ENCODE data around the gene LGALS8.

The LGALS8 gene

DNA sequence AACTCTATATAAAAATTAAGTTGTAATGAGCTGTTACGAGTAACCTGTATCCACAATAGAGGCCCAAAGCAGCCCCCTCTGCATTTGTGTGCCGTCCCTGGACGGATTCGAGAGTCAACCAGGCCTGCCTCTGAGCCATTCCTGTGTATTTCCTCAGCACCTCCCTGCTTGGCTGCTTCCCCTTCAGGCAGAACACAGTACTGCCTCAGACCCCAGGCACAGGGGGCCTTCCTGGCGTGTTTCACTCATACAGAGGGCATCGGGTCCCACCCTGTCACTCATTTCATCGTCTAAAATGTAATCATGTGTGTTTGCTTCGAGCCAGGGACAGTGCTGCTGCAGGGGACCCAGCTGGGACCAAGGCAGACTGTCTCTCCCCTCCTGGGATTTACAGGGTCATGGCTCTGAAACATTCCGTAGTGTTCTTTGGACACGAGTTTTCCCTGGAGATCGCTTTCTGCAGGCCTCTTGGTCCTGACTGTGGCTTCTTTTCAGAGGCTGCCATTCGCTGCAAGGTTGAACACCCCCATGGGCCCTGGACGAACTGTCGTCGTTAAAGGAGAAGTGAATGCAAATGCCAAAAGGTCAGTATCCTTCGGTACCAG, 19.4 kb downstream of the LGALS8 start:
- Mint-ChIP-seq H3K4me3 (no peak overlapping the region), H3K27ac (no peak overlapping the region), H3K9me3 (no peaks in the 10 kb centered on the region), H3K27me3 (ENCODE audit: low read depth) (no peaks in the 10 kb centered on the region), H3K36me3 (ENCODE audit: low read depth) (peaks cover 69% of the 10 kb centered on the region), H3K4me1 (ENCODE audit: low read depth) (peaks cover 19% of the 10 kb centered on the region)

DNA sequence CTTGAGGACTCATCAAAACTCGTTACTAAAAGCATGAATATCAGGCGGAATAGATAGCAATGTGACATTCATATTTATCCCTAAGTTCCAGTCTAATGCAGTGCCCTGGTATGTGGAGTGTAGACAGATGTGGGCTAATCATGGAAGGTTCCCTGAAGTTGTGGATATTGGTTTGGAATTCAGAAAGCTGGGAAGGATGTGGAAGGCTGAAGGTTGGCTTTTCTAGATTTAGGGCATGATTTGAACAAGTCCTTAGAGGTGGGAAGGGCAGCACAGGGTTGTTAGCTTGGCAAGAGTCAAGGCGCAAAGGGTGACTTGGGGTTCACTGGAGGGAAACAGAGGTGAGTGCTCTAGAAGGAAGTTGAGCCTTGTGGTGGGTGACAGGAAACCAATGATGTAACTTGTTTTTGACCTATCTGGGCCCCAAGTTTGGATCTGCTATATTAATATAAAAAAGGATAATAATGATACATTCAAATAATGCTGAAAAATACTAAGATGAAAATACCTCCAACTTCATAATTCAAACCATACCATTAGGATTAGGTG, 21.9 kb downstream of the LGALS8 start:
- Mint-ChIP-seq H3K27me3 (ENCODE audit: low read depth) (no peaks in the 10 kb centered on the region), H3K4me1 (ENCODE audit: low read depth) (peaks cover 19% of the 10 kb centered on the region), H3K36me3 (ENCODE audit: low read depth) (peaks cover 71% of the 10 kb centered on the region), H3K9me3 (no peaks in the 10 kb centered on the region), H3K4me3 (peak overlapping the region; percentile 28), H3K27ac (peak overlapping the region; percentile 66)

DNA sequence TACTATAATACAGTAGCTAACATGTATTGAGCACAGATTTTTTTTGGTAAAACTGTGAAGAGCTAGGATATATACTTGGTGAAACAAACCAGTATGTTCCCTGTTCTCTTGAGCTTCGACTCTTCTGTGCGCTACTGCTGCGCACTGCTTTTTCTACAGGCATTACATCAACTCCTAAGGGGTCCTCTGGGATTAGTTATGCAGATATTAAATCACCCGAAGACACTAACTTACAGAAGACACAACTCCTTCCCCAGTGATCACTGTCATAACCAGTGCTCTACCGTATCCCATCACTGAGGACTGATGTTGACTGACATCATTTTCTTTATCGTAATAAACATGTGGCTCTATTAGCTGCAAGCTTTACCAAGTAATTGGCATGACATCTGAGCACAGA, 24.7 kb downstream of the LGALS8 start:
- Mint-ChIP-seq H3K4me3 (no peak overlapping the region), H3K4me1 (ENCODE audit: low read depth) (peaks cover 19% of the 10 kb centered on the region), H3K27ac (no peak overlapping the region), H3K9me3 (no peaks in the 10 kb centered on the region), H3K27me3 (ENCODE audit: low read depth) (no peaks in the 10 kb centered on the region), H3K36me3 (ENCODE audit: low read depth) (peaks cover 75% of the 10 kb centered on the region)

- H3K9me3 Mint-ChIP-seq = no peaks in the 10 kb centered on the region
- no peaks in the 10 kb centered on the region for H3K27me3 Mint-ChIP-seq (ENCODE audit: low read depth)
- peaks cover 71% of the 10 kb centered on the region for H3K36me3 Mint-ChIP-seq (ENCODE audit: low read depth)
- no peak overlapping the region for H3K4me3 Mint-ChIP-seq
- H3K4me1 Mint-ChIP-seq (ENCODE audit: low read depth) = peaks cover 7% of the 10 kb centered on the region
- no peak overlapping the region for H3K27ac Mint-ChIP-seq
These were observed 27.4 kb downstream of the LGALS8 start for GRCh38 chr1:236550961-236551851.

- Mint-ChIP-seq H3K36me3 (ENCODE audit: low read depth) (peaks cover 68% of the 10 kb centered on the region), H3K27me3 (ENCODE audit: low read depth) (no peaks in the 10 kb centered on the region), H3K9me3 (no peaks in the 10 kb centered on the region), H3K27ac (no peak overlapping the region), H3K4me3 (no peak overlapping the region), H3K4me1 (ENCODE audit: low read depth) (peaks cover 2% of the 10 kb centered on the region)
These were observed 28.3 kb downstream of the LGALS8 start for GRCh38 chr1:236552096-236552495.

GRCh38 chr1:236552901-236553300, 29.1 kb downstream of the LGALS8 start:
- no peak overlapping the region for H3K4me3 Mint-ChIP-seq
- H3K9me3 Mint-ChIP-seq = no peaks in the 10 kb centered on the region
- H3K27ac Mint-ChIP-seq = no peak overlapping the region
- peaks cover 2% of the 10 kb centered on the region for H3K4me1 Mint-ChIP-seq (ENCODE audit: low read depth)
- H3K36me3 Mint-ChIP-seq (ENCODE audit: low read depth) = peaks cover 63% of the 10 kb centered on the region
- H3K27me3 Mint-ChIP-seq (ENCODE audit: low read depth) = no peaks in the 10 kb centered on the region

DNA sequence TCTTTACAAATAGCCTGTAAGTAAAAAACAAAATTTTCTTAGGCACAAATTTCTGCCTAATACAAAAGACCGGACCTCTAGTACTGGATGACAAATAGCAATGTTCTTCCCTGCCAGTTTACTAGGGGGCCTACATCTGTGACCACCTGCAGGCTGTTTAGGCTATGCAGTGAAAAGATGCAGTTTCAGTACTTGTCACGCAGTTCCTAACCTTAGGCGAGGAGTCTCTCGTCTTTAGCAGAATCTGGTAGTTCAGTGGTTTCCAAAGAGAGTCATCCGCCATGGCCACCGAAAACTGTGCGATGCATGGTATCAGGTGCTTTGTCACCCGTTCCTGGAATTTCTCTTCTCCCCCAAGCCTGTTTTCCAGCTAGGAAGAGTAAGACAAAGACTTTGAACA, 29.6 kb downstream of the LGALS8 start:
- Mint-ChIP-seq H3K4me1 (ENCODE audit: low read depth) (peaks cover 2% of the 10 kb centered on the region), H3K27me3 (ENCODE audit: low read depth) (no peaks in the 10 kb centered on the region), H3K4me3 (no peak overlapping the region), H3K27ac (no peak overlapping the region), H3K9me3 (no peaks in the 10 kb centered on the region), H3K36me3 (ENCODE audit: low read depth) (peaks cover 61% of the 10 kb centered on the region)

DNA sequence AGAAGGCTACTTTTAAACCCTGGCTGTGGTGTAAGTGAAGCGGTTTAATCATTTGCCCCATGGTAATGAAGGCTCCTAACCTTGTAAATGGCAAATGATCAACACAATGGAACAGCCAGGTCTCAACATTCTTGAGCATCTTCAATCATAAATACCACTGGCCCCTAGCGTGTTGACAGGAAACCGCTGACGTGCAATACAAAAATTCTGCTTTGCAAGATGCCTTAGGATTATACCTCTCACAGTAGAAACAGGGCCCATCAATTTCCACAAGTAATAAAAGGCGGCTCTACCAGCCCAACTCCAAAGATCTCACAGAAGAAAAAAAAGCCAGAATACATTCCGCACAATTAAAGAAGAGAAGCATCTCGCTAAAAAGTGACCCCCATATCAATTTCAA, 32.8 kb downstream of the LGALS8 start:
- no peak overlapping the region for H3K4me3 Mint-ChIP-seq
- no peak overlapping the region for H3K27ac Mint-ChIP-seq
- H3K9me3 Mint-ChIP-seq = no peaks in the 10 kb centered on the region
- H3K27me3 Mint-ChIP-seq (ENCODE audit: low read depth) = no peaks in the 10 kb centered on the region
- H3K36me3 Mint-ChIP-seq (ENCODE audit: low read depth) = peaks cover 43% of the 10 kb centered on the region
- no peaks in the 10 kb centered on the region for H3K4me1 Mint-ChIP-seq (ENCODE audit: low read depth)

- no peaks in the 10 kb centered on the region for H3K4me1 Mint-ChIP-seq (ENCODE audit: low read depth)
- no peaks in the 10 kb centered on the region for H3K9me3 Mint-ChIP-seq
- H3K27me3 Mint-ChIP-seq (ENCODE audit: low read depth) = no peaks in the 10 kb centered on the region
- H3K36me3 Mint-ChIP-seq (ENCODE audit: low read depth) = peaks cover 40% of the 10 kb centered on the region
- no peak overlapping the region for H3K27ac Mint-ChIP-seq
- no peak overlapping the region for H3K4me3 Mint-ChIP-seq
These were observed 34.3 kb downstream of the LGALS8 start for GRCh38 chr1:236558081-236558480.

- H3K4me3 Mint-ChIP-seq = no peak overlapping the region
- H3K4me1 Mint-ChIP-seq (ENCODE audit: low read depth) = no peaks in the 10 kb centered on the region
- no peaks in the 10 kb centered on the region for H3K27me3 Mint-ChIP-seq (ENCODE audit: low read depth)
- H3K9me3 Mint-ChIP-seq = no peaks in the 10 kb centered on the region
- H3K27ac Mint-ChIP-seq = no peak overlapping the region
- H3K36me3 Mint-ChIP-seq (ENCODE audit: low read depth) = peaks cover 38% of the 10 kb centered on the region
These were observed 35.1 kb downstream of the LGALS8 start for GRCh38 chr1:236558846-236559245.

GRCh38 chr1:236560213-236560771, 36.5 kb downstream of the LGALS8 start:
- H3K36me3 Mint-ChIP-seq (ENCODE audit: low read depth) = peaks cover 43% of the 10 kb centered on the region
- H3K27ac Mint-ChIP-seq = no peak overlapping the region
- H3K27me3 Mint-ChIP-seq (ENCODE audit: low read depth) = no peaks in the 10 kb centered on the region
- H3K9me3 Mint-ChIP-seq = no peaks in the 10 kb centered on the region
- no peak overlapping the region for H3K4me3 Mint-ChIP-seq
- peaks cover 2% of the 10 kb centered on the region for H3K4me1 Mint-ChIP-seq (ENCODE audit: low read depth)

DNA sequence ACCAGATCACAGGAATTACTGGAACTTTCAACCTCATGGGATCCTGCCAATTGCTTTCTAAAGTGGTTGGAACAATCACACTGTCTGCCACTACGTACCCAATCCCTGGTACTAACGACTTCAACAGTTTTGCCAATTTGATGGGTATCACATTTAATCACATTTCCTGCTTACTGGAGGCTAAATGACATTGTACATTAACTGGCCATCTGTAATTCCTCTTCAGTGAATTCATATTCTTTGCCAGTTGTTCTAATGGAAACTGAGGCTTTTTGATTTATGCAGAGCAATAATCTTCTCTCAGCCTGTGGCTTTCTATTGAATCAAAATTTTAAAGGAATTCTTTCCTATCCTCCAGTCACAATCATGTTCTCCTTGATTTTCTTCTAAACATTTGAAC, 38.2 kb downstream of the LGALS8 start:
- no peak overlapping the region for H3K4me3 Mint-ChIP-seq
- no peak overlapping the region for H3K27ac Mint-ChIP-seq
- peaks cover 2% of the 10 kb centered on the region for H3K4me1 Mint-ChIP-seq (ENCODE audit: low read depth)
- no peaks in the 10 kb centered on the region for H3K9me3 Mint-ChIP-seq
- H3K27me3 Mint-ChIP-seq (ENCODE audit: low read depth) = no peaks in the 10 kb centered on the region
- H3K36me3 Mint-ChIP-seq (ENCODE audit: low read depth) = peaks cover 41% of the 10 kb centered on the region

DNA sequence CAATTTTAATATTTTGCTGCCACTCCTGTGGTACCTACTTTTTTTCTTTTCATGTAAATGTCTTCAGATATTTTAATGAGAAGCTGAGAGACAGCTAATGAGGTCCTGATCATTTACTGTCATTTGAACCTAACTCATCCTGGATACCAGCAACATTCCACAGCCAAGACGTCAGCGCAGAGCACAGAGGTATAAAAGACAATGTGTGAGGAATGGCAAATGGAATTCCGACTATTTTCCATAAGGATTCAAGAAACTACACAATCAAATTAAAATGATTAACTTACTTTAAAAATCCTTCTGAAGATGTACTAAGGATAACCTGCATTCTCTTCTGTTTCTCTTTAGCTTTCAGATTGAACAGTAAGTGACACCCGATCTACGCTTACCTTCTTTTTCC, 41.7 kb downstream of the LGALS8 start:
- peaks cover 39% of the 10 kb centered on the region for H3K36me3 Mint-ChIP-seq (ENCODE audit: low read depth)
- H3K9me3 Mint-ChIP-seq = no peaks in the 10 kb centered on the region
- H3K4me1 Mint-ChIP-seq (ENCODE audit: low read depth) = peaks cover 2% of the 10 kb centered on the region
- H3K4me3 Mint-ChIP-seq = no peak overlapping the region
- no peak overlapping the region for H3K27ac Mint-ChIP-seq
- H3K27me3 Mint-ChIP-seq (ENCODE audit: low read depth) = no peaks in the 10 kb centered on the region

DNA sequence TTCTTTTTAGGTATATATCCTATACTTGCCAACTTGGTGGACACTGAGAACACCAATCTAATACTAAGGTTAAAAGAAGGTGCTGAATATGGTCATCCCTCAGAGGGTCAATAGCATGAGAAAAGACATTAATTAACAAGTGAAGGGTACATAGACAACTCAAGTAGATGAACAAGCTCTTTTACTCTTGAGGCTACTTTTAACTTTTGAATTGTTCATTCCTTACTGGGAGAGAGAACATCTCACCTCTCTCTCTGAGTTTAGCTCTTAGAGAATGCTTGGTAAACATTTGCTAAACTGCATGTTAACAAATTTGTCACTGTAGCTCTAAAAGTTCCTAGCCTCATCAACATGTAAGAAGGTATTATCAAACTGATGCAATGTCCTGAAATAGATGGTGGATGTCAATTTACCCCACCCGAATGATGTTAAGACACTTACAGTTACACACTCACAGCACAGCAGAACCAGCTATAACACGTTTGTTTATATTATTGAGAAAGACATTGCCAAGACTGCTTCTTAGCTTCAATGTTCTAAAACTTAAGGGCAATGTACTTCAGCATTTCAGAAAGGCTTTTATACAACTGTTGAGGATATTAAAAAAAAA, 44.6 kb downstream of the LGALS8 start:
- Mint-ChIP-seq H3K27ac (no peak overlapping the region), H3K9me3 (no peaks in the 10 kb centered on the region), H3K27me3 (ENCODE audit: low read depth) (no peaks in the 10 kb centered on the region), H3K36me3 (ENCODE audit: low read depth) (peaks cover 46% of the 10 kb centered on the region), H3K4me3 (no peak overlapping the region), H3K4me1 (ENCODE audit: low read depth) (peaks cover 2% of the 10 kb centered on the region)
